ENCODE data around the gene TRPM5. TPM values are rescaled to one million over a fixed set of nuclear protein-coding genes. Genes with fewer than 3 reads are reported as not detected.

TRPM5 gene
- total RNA-seq, 4 donors from 2014 or later, result 0.21 TPM; not detected in 3

- TF ChIP-seq POLR2A (IDR thresholded peaks at IDR 0.05) (no peak), CTCF (IDR thresholded peaks at IDR 0.05) (no peak)
- H3K27ac ChIP-seq, result no peak overlapping the region
- DNase-seq, result no peak
These were observed 21.1 kb upstream of the TRPM5 start for GRCh38 chr11:2465202-2466068.

GRCh38 chr11:2464451-2465165 lies 20.3 kb upstream of the TRPM5 start:
- DNase-seq, result no peak
- Histone ChIP-seq H3K9me3 (no peaks in the 10 kb centered on the region), H3K27ac (no peak overlapping the region), H3K4me1 (no peaks in the 10 kb centered on the region), H3K27me3 (no peaks in the 10 kb centered on the region), H3K36me3 (no peaks in the 10 kb centered on the region), H3K4me3 (no peak overlapping the region)
- TF ChIP-seq CTCF (IDR thresholded peaks at IDR 0.05) (no peak), POLR2A (IDR thresholded peaks at IDR 0.05) (no peak)
- intact Hi-C loops (cut with DNase I; ENCODE audit: low total_unique reads), result no loop called here

More at GRCh38 chr11:2465202-2466068, 21.1 kb upstream of the TRPM5 start:
- H3K27me3 ChIP-seq, result no peaks in the 10 kb centered on the region
- H3K9me3 ChIP-seq, result no peaks in the 10 kb centered on the region
- H3K4me3 ChIP-seq, result no peak overlapping the region
- no peaks in the 10 kb centered on the region for H3K4me1 ChIP-seq
- no peaks in the 10 kb centered on the region for H3K36me3 ChIP-seq
- intact Hi-C loops (cut with DNase I; ENCODE audit: low total_unique reads), result no loop called here

- Histone ChIP-seq H3K4me1 (no peaks in the 10 kb centered on the region), H3K4me3 (no peak overlapping the region), H3K27me3 (no peaks in the 10 kb centered on the region), H3K9me3 (no peaks in the 10 kb centered on the region), H3K36me3 (no peaks in the 10 kb centered on the region), H3K27ac (no peak overlapping the region)
- intact Hi-C loops (cut with DNase I; ENCODE audit: low total_unique reads), result no loop called here
- TF ChIP-seq POLR2A (IDR thresholded peaks at IDR 0.05) (no peak), CTCF (IDR thresholded peaks at IDR 0.05) (no peak)
- DNase-seq, result no peak
These were observed 19.5 kb upstream of the TRPM5 start for GRCh38 chr11:2463766-2464277.

GRCh38 chr11:2462986-2463765 lies 18.9 kb upstream of the TRPM5 start:
- H3K27me3 ChIP-seq, result no peaks in the 10 kb centered on the region
- H3K27ac ChIP-seq, result no peak overlapping the region
- no peak for TF ChIP-seq POLR2A (IDR thresholded peaks at IDR 0.05)
- no peak for TF ChIP-seq CTCF (IDR thresholded peaks at IDR 0.05)
- no peaks in the 10 kb centered on the region for H3K9me3 ChIP-seq
- intact Hi-C loops (cut with DNase I; ENCODE audit: low total_unique reads), result no loop called here
- no peaks in the 10 kb centered on the region for H3K36me3 ChIP-seq
- H3K4me3 ChIP-seq, result no peak overlapping the region
- DNase-seq, result no peak
- H3K4me1 ChIP-seq, result no peaks in the 10 kb centered on the region

All from uterus (tissue), 4 donors.